GM12865 (cell line): ENCODE results near the gene ATP8A2.

Experiments used
- DNase-seq: peaks from one replicate; pipeline ENCODE4 v3.0.0; 2010; ENCODE audit warnings: low read depth
- H3K4me3 ChIP-seq: 2 replicates; pipeline ENCODE4 v1.5.1; 2011; ENCODE audit warnings: mild to moderate bottlenecking, low read depth, low read length, control low read depth
- TF ChIP-seq, protein P1 (sequence below): IDR thresholded peaks from 2 replicates; pipeline ENCODE4 v1.5.1; 2011; ENCODE audit warnings: low read length, control low read depth, low read depth, inconsistent platforms; ENCODE audit not compliant: insufficient read depth; ENCODE audit errors: missing control alignments

ATP8A2 gene

GRCh38 chr13:25739376-25739775 is 367.6 kb downstream of the ATP8A2 start:
- no peak overlapping the region for H3K4me3 ChIP-seq
- TF ChIP-seq, protein P1, sequence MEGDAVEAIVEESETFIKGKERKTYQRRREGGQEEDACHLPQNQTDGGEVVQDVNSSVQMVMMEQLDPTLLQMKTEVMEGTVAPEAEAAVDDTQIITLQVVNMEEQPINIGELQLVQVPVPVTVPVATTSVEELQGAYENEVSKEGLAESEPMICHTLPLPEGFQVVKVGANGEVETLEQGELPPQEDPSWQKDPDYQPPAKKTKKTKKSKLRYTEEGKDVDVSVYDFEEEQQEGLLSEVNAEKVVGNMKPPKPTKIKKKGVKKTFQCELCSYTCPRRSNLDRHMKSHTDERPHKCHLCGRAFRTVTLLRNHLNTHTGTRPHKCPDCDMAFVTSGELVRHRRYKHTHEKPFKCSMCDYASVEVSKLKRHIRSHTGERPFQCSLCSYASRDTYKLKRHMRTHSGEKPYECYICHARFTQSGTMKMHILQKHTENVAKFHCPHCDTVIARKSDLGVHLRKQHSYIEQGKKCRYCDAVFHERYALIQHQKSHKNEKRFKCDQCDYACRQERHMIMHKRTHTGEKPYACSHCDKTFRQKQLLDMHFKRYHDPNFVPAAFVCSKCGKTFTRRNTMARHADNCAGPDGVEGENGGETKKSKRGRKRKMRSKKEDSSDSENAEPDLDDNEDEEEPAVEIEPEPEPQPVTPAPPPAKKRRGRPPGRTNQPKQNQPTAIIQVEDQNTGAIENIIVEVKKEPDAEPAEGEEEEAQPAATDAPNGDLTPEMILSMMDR: no peak
- no peak for DNase-seq

DNA sequence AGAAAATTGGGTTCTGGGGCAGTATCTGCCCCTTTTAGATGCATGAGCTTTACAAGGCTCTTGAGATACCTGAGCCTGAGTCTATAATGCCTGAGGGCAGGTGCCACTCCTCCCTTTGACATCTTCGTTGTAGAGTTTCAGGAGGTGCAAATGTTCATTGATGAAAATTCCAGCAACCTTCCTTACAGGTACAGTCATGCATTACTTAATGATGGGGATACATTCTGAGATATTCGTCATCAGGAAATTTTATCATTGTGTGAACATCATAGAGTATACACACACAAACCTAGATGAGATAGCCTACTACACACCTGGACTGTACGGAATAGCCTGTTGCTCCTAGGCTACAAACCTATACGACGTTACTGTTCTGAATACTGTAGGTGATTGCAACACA is 370.0 kb downstream of the ATP8A2 start:
- TF ChIP-seq, protein P1: no peak
- no peak for DNase-seq
- no peak overlapping the region for H3K4me3 ChIP-seq

GRCh38 chr13:25742220-25742619 is 370.4 kb downstream of the ATP8A2 start:
- no peak for DNase-seq
- H3K4me3 ChIP-seq: no peak overlapping the region
- TF ChIP-seq, protein P1: no peak

DNA sequence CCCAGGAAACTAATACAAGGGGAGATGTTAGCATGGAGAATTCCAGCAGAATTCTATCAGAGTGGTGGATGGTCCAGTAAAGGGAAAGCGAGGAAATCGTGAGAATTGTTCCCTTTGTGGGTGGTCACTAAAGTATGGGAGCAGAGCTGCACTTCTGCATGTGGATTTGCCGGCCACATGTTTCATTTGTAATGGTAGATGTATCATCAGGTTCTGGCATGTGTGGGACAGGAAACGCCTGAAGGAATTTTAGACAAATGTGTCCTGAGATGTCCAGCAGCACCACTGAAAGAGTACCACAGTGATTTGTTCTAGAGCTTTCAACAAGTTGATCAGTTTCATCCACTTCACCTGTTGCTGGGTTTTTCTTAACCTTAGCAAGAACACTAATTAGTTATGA is 371.6 kb downstream of the ATP8A2 start:
- TF ChIP-seq, protein P1: no peak
- DNase-seq: no peak
- H3K4me3 ChIP-seq: no peak overlapping the region

GRCh38 chr13:25744178-25744577 is 372.4 kb downstream of the ATP8A2 start:
- no peak overlapping the region for H3K4me3 ChIP-seq
- TF ChIP-seq, protein P1: no peak
- no peak for DNase-seq

DNA sequence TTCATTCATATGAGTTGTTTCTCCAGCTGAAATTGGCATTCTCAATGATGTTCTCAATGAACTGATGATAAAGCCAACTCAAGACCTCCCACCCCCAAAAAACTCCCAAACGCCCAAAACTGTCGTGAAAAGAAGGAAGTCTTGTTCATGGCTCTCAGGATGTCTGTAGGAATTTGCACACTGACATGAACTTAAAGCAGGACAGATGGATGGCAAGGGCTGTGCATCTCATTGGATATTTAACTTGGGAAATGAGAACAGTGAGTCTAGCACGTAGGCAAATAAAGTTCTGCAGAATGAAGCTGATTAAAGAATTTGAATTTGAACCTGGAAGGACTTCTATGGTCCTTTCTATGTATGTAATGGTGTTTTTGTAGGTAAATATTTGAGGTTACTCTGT is 374.4 kb downstream of the ATP8A2 start:
- TF ChIP-seq, protein P1: no peak
- H3K4me3 ChIP-seq: no peak overlapping the region
- no peak for DNase-seq

DNA sequence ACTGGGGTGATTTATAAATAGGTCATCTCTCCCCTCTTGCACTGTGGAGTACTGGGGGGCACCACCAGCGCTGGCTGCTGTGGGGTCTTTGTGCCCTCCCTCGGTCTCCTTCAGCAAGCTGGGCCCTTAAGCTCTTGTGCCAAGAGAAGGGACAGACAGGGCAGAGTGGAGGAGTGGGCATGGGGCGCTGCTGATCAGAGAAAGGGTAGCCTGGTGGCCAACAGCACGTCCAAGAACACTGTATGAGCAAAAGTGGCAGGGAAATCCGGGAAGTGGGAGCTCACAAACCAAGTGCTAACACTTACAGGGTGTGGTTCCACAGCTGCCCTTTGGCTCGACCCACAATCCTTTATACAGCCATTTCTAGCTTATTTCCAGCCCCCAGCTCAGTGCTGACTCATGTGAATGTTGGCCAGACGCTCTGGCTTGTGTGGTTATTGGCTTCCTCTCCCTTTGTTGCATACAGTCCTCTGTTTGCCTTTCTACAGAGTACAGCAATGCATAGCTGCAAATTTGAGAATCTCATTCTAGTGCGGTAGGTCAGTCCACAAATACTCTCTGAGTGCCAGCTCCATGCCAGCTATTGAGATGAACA is 381.3 kb downstream of the ATP8A2 start:
- no peak for DNase-seq
- TF ChIP-seq, protein P1: no peak
- H3K4me3 ChIP-seq: no peak overlapping the region
